ENCODE measurements around the gene CPED1. TPM values are rescaled to one million over a fixed set of nuclear protein-coding genes. Genes with fewer than 3 reads are reported as not detected.

The CPED1 gene
- total RNA-seq, 6 donors from 2014 or later, result 12.9 to 31.6 (median 18.1) TPM

GRCh38 chr7:121339082-121339481 is 350.6 kb downstream of the CPED1 start:
- ATAC-seq (ENCODE audit: low FRiP score in 2 of 2), result no peak
- H3K4me3 ChIP-seq, result no peak overlapping the region
- TF ChIP-seq POLR2A (IDR thresholded peaks at IDR 0.05), result no peak
- no peak for TF ChIP-seq CTCF (IDR thresholded peaks at IDR 0.05)
- TF ChIP-seq EP300 (IDR thresholded peaks at IDR 0.05), result no peak
- no peak for TF ChIP-seq POLR2AphosphoS5 (IDR thresholded peaks at IDR 0.05)
- H3K9me3 ChIP-seq, result no peaks in the 10 kb centered on the region
- H3K27me3 ChIP-seq, result no peaks in the 10 kb centered on the region
- H3K36me3 ChIP-seq, result no peaks in the 10 kb centered on the region
- no peak for DNase-seq
- 82 to 83% methylated on average over 5 of the region's 5 CpGs for WGBS, 2 donors
- H3K4me1 ChIP-seq, result no peaks in the 10 kb centered on the region
- no peak overlapping the region for H3K27ac ChIP-seq

GRCh38 chr7:121341933-121342332 is 353.4 kb downstream of the CPED1 start:
- Histone ChIP-seq H3K27ac (no peak overlapping the region), H3K27me3 (no peaks in the 10 kb centered on the region), H3K4me3 (no peak overlapping the region), H3K36me3 (peaks cover 0 to 8% (median under 1%) of the 10 kb centered on the region in 4 donors), H3K9me3 (no peaks in the 10 kb centered on the region), H3K4me1 (peaks cover 0 to 4% (median 0%) of the 10 kb centered on the region in 4 donors)
- DNase-seq, result no peak
- TF ChIP-seq CTCF (IDR thresholded peaks at IDR 0.05) (no peak), EP300 (IDR thresholded peaks at IDR 0.05) (no peak), POLR2A (IDR thresholded peaks at IDR 0.05) (no peak), POLR2AphosphoS5 (IDR thresholded peaks at IDR 0.05) (no peak)
- no peak for ATAC-seq (ENCODE audit: low FRiP score in 2 of 2)

- H3K36me3 ChIP-seq, result peaks cover 0 to 12% (median 1%) of the 10 kb centered on the region in 4 donors
- H3K9me3 ChIP-seq, result no peaks in the 10 kb centered on the region
- no peak overlapping the region for H3K27ac ChIP-seq
- no peak for ATAC-seq (ENCODE audit: low FRiP score in 2 of 2)
- H3K4me3 ChIP-seq, result no peak overlapping the region
- H3K27me3 ChIP-seq, result no peaks in the 10 kb centered on the region
- no peak for TF ChIP-seq POLR2AphosphoS5 (IDR thresholded peaks at IDR 0.05)
- no peak for TF ChIP-seq CTCF (IDR thresholded peaks at IDR 0.05)
- TF ChIP-seq POLR2A (IDR thresholded peaks at IDR 0.05), result no peak
- TF ChIP-seq EP300 (IDR thresholded peaks at IDR 0.05), result no peak
- WGBS, 2 donors, result 88 to 94% methylated on average over 4 of the region's 4 CpGs
- DNase-seq, result no peak
- peaks cover 0 to 4% (median 0%) of the 10 kb centered on the region in 4 donors for H3K4me1 ChIP-seq
These were observed 354.1 kb downstream of the CPED1 start for GRCh38 chr7:121342631-121343030.

GRCh38 chr7:121343302-121343701 is 354.8 kb downstream of the CPED1 start:
- TF ChIP-seq POLR2A (IDR thresholded peaks at IDR 0.05), result no peak
- TF ChIP-seq EP300 (IDR thresholded peaks at IDR 0.05), result no peak
- no peak for TF ChIP-seq POLR2AphosphoS5 (IDR thresholded peaks at IDR 0.05)
- no peak for TF ChIP-seq CTCF (IDR thresholded peaks at IDR 0.05)
- H3K27ac ChIP-seq, result no peak overlapping the region

GRCh38 chr7:121344093-121344492 is 355.6 kb downstream of the CPED1 start:
- H3K27me3 ChIP-seq, result no peaks in the 10 kb centered on the region
- H3K4me1 ChIP-seq, result peaks cover 0 to 4% (median 0%) of the 10 kb centered on the region in 4 donors
- no peak overlapping the region for H3K27ac ChIP-seq
- H3K36me3 ChIP-seq, result peaks cover 0 to 12% (median 1%) of the 10 kb centered on the region in 4 donors
- ATAC-seq (ENCODE audit: low FRiP score in 2 of 2) (no peak), DNase-seq (no peak)
- no peak overlapping the region for H3K4me3 ChIP-seq
- H3K9me3 ChIP-seq, result no peaks in the 10 kb centered on the region
- TF ChIP-seq CTCF (IDR thresholded peaks at IDR 0.05) (no peak), POLR2AphosphoS5 (IDR thresholded peaks at IDR 0.05) (no peak), EP300 (IDR thresholded peaks at IDR 0.05) (no peak), POLR2A (IDR thresholded peaks at IDR 0.05) (no peak)
- 82 to 88% methylated on average over 2 of the region's 2 CpGs for WGBS, 2 donors

More at GRCh38 chr7:121343302-121343701, 354.8 kb downstream of the CPED1 start:
- WGBS, 2 donors, result 70 to 79% methylated on average over 3 of the region's 3 CpGs
- H3K9me3 ChIP-seq, result no peaks in the 10 kb centered on the region
- H3K27me3 ChIP-seq, result no peaks in the 10 kb centered on the region
- H3K4me1 ChIP-seq, result peaks cover 0 to 4% (median 0%) of the 10 kb centered on the region in 4 donors
- peaks cover 0 to 12% (median 1%) of the 10 kb centered on the region in 4 donors for H3K36me3 ChIP-seq
- H3K4me3 ChIP-seq, result no peak overlapping the region
- DNase-seq (no peak), ATAC-seq (ENCODE audit: low FRiP score in 2 of 2) (no peak)

Data from upper lobe of left lung (tissue), 6 donors.